ENCODE results near the gene CEP19.

CEP19 gene

GRCh38 chr3:196673632-196674031 lies 38.4 kb downstream of the CEP19 start:
- no peak for DNase-seq (ENCODE audit: low read depth, low spot score)
- no peak overlapping the region for H3K4me3 ChIP-seq (ENCODE audit: low read length)

- H3K4me3 ChIP-seq (ENCODE audit: low read length): no peak overlapping the region
- no peak for DNase-seq (ENCODE audit: low read depth, low spot score)
Observed at GRCh38 chr3:196670339-196670738, 41.7 kb downstream of the CEP19 start.

- H3K4me3 ChIP-seq (ENCODE audit: low read length): no peak overlapping the region
- no peak for DNase-seq (ENCODE audit: low read depth, low spot score)
Observed at GRCh38 chr3:196667056-196667825, 44.8 kb downstream of the CEP19 start.

GRCh38 chr3:196666001-196666867 lies 45.8 kb downstream of the CEP19 start:
- H3K4me3 ChIP-seq (ENCODE audit: low read length): no peak overlapping the region
- DNase-seq (ENCODE audit: low read depth, low spot score): peak; percentile 65

- no peak for DNase-seq (ENCODE audit: low read depth, low spot score)
- H3K4me3 ChIP-seq (ENCODE audit: low read length): no peak overlapping the region
Observed at GRCh38 chr3:196662711-196663571, 49.1 kb downstream of the CEP19 start.

GRCh38 chr3:196662033-196662432 lies 50.0 kb downstream of the CEP19 start:
- DNase-seq (ENCODE audit: low read depth, low spot score): no peak
- no peak overlapping the region for H3K4me3 ChIP-seq (ENCODE audit: low read length)

- no peak overlapping the region for H3K4me3 ChIP-seq (ENCODE audit: low read length)
- DNase-seq (ENCODE audit: low read depth, low spot score): no peak
Observed at GRCh38 chr3:196661400-196661799, 50.6 kb downstream of the CEP19 start.

GRCh38 chr3:196660381-196661166 lies 51.5 kb downstream of the CEP19 start:
- H3K4me3 ChIP-seq (ENCODE audit: low read length): no peak overlapping the region
- DNase-seq (ENCODE audit: low read depth, low spot score): no peak

GRCh38 chr3:196659901-196660351 lies 52.1 kb downstream of the CEP19 start:
- H3K4me3 ChIP-seq (ENCODE audit: low read length): no peak overlapping the region
- DNase-seq (ENCODE audit: low read depth, low spot score): no peak

All from Jurkat, Clone E6-1 (cell line).